GM12801 (cell line): ENCODE measurements around the gene NRP1.

ENCODE experiments used
- CTCF ChIP-seq: IDR thresholded peaks from one replicate; pipeline ENCODE4 v1.5.1; 2011; ENCODE audit warnings: control low read depth; ENCODE audit not compliant: insufficient read length; ENCODE audit errors: extremely low read depth

Gene NRP1

GRCh38 chr10:33212061-33212748 lies 122.3 kb downstream of the NRP1 start:
- TF ChIP-seq CTCF, result no peak

GRCh38 chr10:33211106-33211878 lies 123.2 kb downstream of the NRP1 start:
- TF ChIP-seq CTCF, result no peak

GRCh38 chr10:33209802-33210201 lies 124.7 kb downstream of the NRP1 start:
- TF ChIP-seq CTCF, result no peak

- TF ChIP-seq CTCF, result no peak
These were observed 126.3 kb downstream of the NRP1 start for GRCh38 chr10:33208166-33208565.

GRCh38 chr10:33204031-33204430 lies 130.4 kb downstream of the NRP1 start:
- no peak for TF ChIP-seq CTCF

GRCh38 chr10:33201971-33202370 lies 132.5 kb downstream of the NRP1 start:
- TF ChIP-seq CTCF, result no peak

GRCh38 chr10:33201056-33201780 lies 133.2 kb downstream of the NRP1 start:
- no peak for TF ChIP-seq CTCF
